ENCODE results near the gene NRL. TPM values are rescaled to one million over a fixed set of nuclear protein-coding genes. Genes with fewer than 3 reads are reported as not detected.

NRL gene
- total and polyA plus RNA-seq, 2 experiments from 2014 or later = 0.48 to 0.86 TPM

GRCh38 chr14:24122416-24122815, 7.7 kb upstream of the NRL start:
- Histone ChIP-seq H3K4me1 (ENCODE audit: insufficient read depth) (no peaks in the 10 kb centered on the region), H3K4me2 (ENCODE audit: unreplicated experiment) (no peak overlapping the region), H3K36me3 (ENCODE audit: low read depth) (peaks cover 9% of the 10 kb centered on the region; the same call in 1 of the 2 replicates), H3K27me3 (replicated peaks; ENCODE audit: insufficient read depth) (no peaks in the 10 kb centered on the region), H3K4me3 (no peak overlapping the region), H2AFZ (no peak overlapping the region), H3K9me2 (ENCODE audit: insufficient read depth) (no peaks in the 10 kb centered on the region), H4K20me1 (ENCODE audit: insufficient read depth) (no peaks in the 10 kb centered on the region), H3K9me3 (ENCODE audit: low read depth) (no peaks in the 10 kb centered on the region), H3K9ac (no peak overlapping the region), H3F3A (ENCODE audit: insufficient read depth) (no peaks in the 10 kb centered on the region), H3K27ac (no peak overlapping the region), H3K79me2 (ENCODE audit: insufficient read depth) (no peaks in the 10 kb centered on the region)
- WGBS, 2 experiments (ENCODE audit: low coverage in 1 of 2, low lambda C conversion rate in 2 of 2, missing lambda C conversion rate in 2 of 2) = 89 to 92% methylated on average over 4 of the region's 4 CpGs
- in situ Hi-C loops (cut with MboI) = no loop called here
- no peak for DNase-seq
- TF ChIP-seq EZH2 (IDR thresholded peaks at IDR 0.05; ENCODE audit: insufficient read depth, poor library complexity, severe bottlenecking) = no peak
- TF ChIP-seq EZH2phosphoT487 (IDR thresholded peaks at IDR 0.05; ENCODE audit: insufficient read depth, low read depth) = no peak

- H3K4me3 ChIP-seq = no peak overlapping the region
- in situ Hi-C loops (cut with MboI) = no loop called here
These were observed 6.5 kb upstream of the NRL start for GRCh38 chr14:24121210-24121609.

GRCh38 chr14:24119691-24120090, 4.9 kb upstream of the NRL start:
- no peak overlapping the region for H3K4me2 ChIP-seq (ENCODE audit: unreplicated experiment)
- no peaks in the 10 kb centered on the region for H3F3A ChIP-seq (ENCODE audit: insufficient read depth)
- no peaks in the 10 kb centered on the region for H3K27me3 ChIP-seq (replicated peaks; ENCODE audit: insufficient read depth)
- in situ Hi-C loops (cut with MboI) = no loop called here
- H3K79me2 ChIP-seq (ENCODE audit: insufficient read depth) = peaks cover 16% of the 10 kb centered on the region; the same call in 1 of the 2 replicates
- TF ChIP-seq EZH2phosphoT487 (IDR thresholded peaks at IDR 0.05; ENCODE audit: insufficient read depth, low read depth) (no peak), EZH2 (IDR thresholded peaks at IDR 0.05; ENCODE audit: insufficient read depth, poor library complexity, severe bottlenecking) (no peak)
- H3K4me3 ChIP-seq = no peak overlapping the region
- 100% methylated on average over 6 of the region's 6 CpGs for WGBS, 2 experiments (ENCODE audit: low coverage in 1 of 2, low lambda C conversion rate in 2 of 2, missing lambda C conversion rate in 2 of 2)
- H2AFZ ChIP-seq = no peak overlapping the region
- no peaks in the 10 kb centered on the region for H4K20me1 ChIP-seq (ENCODE audit: insufficient read depth)
- no peaks in the 10 kb centered on the region for H3K9me2 ChIP-seq (ENCODE audit: insufficient read depth)
- H3K36me3 ChIP-seq (ENCODE audit: low read depth) = peaks cover 9% of the 10 kb centered on the region; the same call in 1 of the 2 replicates
- no peaks in the 10 kb centered on the region for H3K9me3 ChIP-seq (ENCODE audit: low read depth)
- no peak for DNase-seq
- peaks cover 12% of the 10 kb centered on the region for H3K4me1 ChIP-seq (ENCODE audit: insufficient read depth)
- H3K27ac ChIP-seq = no peak overlapping the region
- no peak overlapping the region for H3K9ac ChIP-seq

More at GRCh38 chr14:24121210-24121609, 6.5 kb upstream of the NRL start:
- Histone ChIP-seq H3K9me2 (ENCODE audit: insufficient read depth) (no peaks in the 10 kb centered on the region), H3K4me1 (ENCODE audit: insufficient read depth) (peaks cover 3% of the 10 kb centered on the region; the same call in 1 of the 2 replicates), H3K36me3 (ENCODE audit: low read depth) (peaks cover 9% of the 10 kb centered on the region; the same call in 1 of the 2 replicates), H3K79me2 (ENCODE audit: insufficient read depth) (peaks cover 5% of the 10 kb centered on the region; the same call in 1 of the 2 replicates), H3K9ac (no peak overlapping the region), H2AFZ (no peak overlapping the region), H3K9me3 (ENCODE audit: low read depth) (no peaks in the 10 kb centered on the region), H3F3A (ENCODE audit: insufficient read depth) (no peaks in the 10 kb centered on the region), H3K27ac (no peak overlapping the region), H4K20me1 (ENCODE audit: insufficient read depth) (no peaks in the 10 kb centered on the region), H3K27me3 (replicated peaks; ENCODE audit: insufficient read depth) (no peaks in the 10 kb centered on the region), H3K4me2 (ENCODE audit: unreplicated experiment) (no peak overlapping the region)
- TF ChIP-seq EZH2phosphoT487 (IDR thresholded peaks at IDR 0.05; ENCODE audit: insufficient read depth, low read depth) (no peak), EZH2 (IDR thresholded peaks at IDR 0.05; ENCODE audit: insufficient read depth, poor library complexity, severe bottlenecking) (no peak)
- no peak for DNase-seq
- WGBS, 2 experiments (ENCODE audit: low coverage in 1 of 2, low lambda C conversion rate in 2 of 2, missing lambda C conversion rate in 2 of 2) = 95 to 99% methylated on average over 8 of the region's 8 CpGs

- in situ Hi-C loops (cut with MboI) = no loop called here
- Histone ChIP-seq H3K27me3 (replicated peaks; ENCODE audit: insufficient read depth) (no peaks in the 10 kb centered on the region), H3K9ac (no peak overlapping the region), H3K9me3 (ENCODE audit: low read depth) (no peaks in the 10 kb centered on the region), H3K9me2 (ENCODE audit: insufficient read depth) (no peaks in the 10 kb centered on the region), H3K79me2 (ENCODE audit: insufficient read depth) (peaks cover 16% of the 10 kb centered on the region; the same call in 1 of the 2 replicates), H3F3A (ENCODE audit: insufficient read depth) (peaks cover 5% of the 10 kb centered on the region), H3K4me1 (ENCODE audit: insufficient read depth) (peaks cover 12% of the 10 kb centered on the region), H3K4me3 (no peak overlapping the region), H2AFZ (no peak overlapping the region), H3K27ac (no peak overlapping the region), H3K36me3 (ENCODE audit: low read depth) (peaks cover 9% of the 10 kb centered on the region; the same call in 1 of the 2 replicates), H3K4me2 (ENCODE audit: unreplicated experiment) (no peak overlapping the region), H4K20me1 (ENCODE audit: insufficient read depth) (no peaks in the 10 kb centered on the region)
- TF ChIP-seq EZH2phosphoT487 (IDR thresholded peaks at IDR 0.05; ENCODE audit: insufficient read depth, low read depth) (no peak), EZH2 (IDR thresholded peaks at IDR 0.05; ENCODE audit: insufficient read depth, poor library complexity, severe bottlenecking) (no peak)
- DNase-seq = no peak
- 85 to 89% methylated on average over 6 of the region's 6 CpGs for WGBS, 2 experiments (ENCODE audit: low coverage in 1 of 2, low lambda C conversion rate in 2 of 2, missing lambda C conversion rate in 2 of 2)
These were observed 2.4 kb upstream of the NRL start for GRCh38 chr14:24117179-24117578.
